Natural killer cell (primary cell): Measurements from ENCODE around the gene SLC39A11. TPM values are rescaled to one million over a fixed set of nuclear protein-coding genes. Genes with fewer than 3 reads are reported as not detected.

Source experiments
- ATAC-seq, 3 donors: fragments of 150-1000 bp in 2 of 3; fragments of 200-7000 bp in 1 of 3; cut with Tn5 transposase; 1 replicate in 1 of 3; 2 replicates in 2 of 3; pipeline ENCODE4 v1.10.0; 2021; ENCODE audit warnings: mild to moderate bottlenecking in 2 of 3, moderate library complexity in 2 of 3
- DNase-seq, 2 donors: peaks; one replicate each; pipeline versions ENCODE4 v3.0.0 to v3.0.0-alpha.2; 2013 to 2021; ENCODE audit warnings: mixed read lengths in 1 of 2
- H3K27ac ChIP-seq: one replicate; pipeline ENCODE4 v1.5.1; 2013; ENCODE audit warnings: mild to moderate bottlenecking, low read length
- H3K27me3 ChIP-seq: one replicate; pipeline ENCODE4 v1.6.1; 2013; ENCODE audit warnings: low read length; ENCODE audit not compliant: control insufficient read depth, insufficient read depth
- H3K36me3 ChIP-seq: one replicate; pipeline ENCODE4 v1.6.1; 2013; ENCODE audit warnings: low read length; ENCODE audit not compliant: control insufficient read depth, insufficient read depth
- H3K4me1 ChIP-seq: one replicate; pipeline ENCODE4 v1.6.1; 2013; ENCODE audit warnings: low read length; ENCODE audit not compliant: control insufficient read depth, insufficient read depth
- H3K4me3 ChIP-seq: one replicate; pipeline ENCODE4 v1.5.1; 2013; ENCODE audit warnings: low read length
- H3K9me3 ChIP-seq: one replicate; pipeline ENCODE4 v1.6.1; 2013; ENCODE audit warnings: low read length; ENCODE audit not compliant: control insufficient read depth, insufficient read depth
- H3K27ac Mint-ChIP-seq, 2 donors: one replicate each; pipeline ENCODE4 v1.8.0; 2022; ENCODE audit warnings: mild to moderate bottlenecking in 2 of 2, mixed read lengths in 2 of 2, moderate library complexity in 1 of 2
- H3K27me3 Mint-ChIP-seq, 2 donors: one replicate each; pipeline ENCODE4 v1.8.0; 2022; ENCODE audit warnings: low read depth in 2 of 2, mixed read lengths in 2 of 2
- H3K36me3 Mint-ChIP-seq: one replicate; pipeline ENCODE4 v1.8.0; 2022; ENCODE audit warnings: mixed read lengths
- H3K4me1 Mint-ChIP-seq, 2 donors: one replicate each; pipeline ENCODE4 v1.8.0; 2022; ENCODE audit warnings: mixed read lengths in 2 of 2
- H3K4me3 Mint-ChIP-seq: one replicate; pipeline ENCODE4 v1.8.0; 2022; ENCODE audit warnings: mild to moderate bottlenecking, moderate library complexity, mixed read lengths
- H3K9me3 Mint-ChIP-seq, 2 donors: one replicate each; pipeline ENCODE4 v1.8.0; 2022; ENCODE audit warnings: mixed read lengths in 2 of 2
- CTCF ChIP-seq: fragments of 200-600 bp; IDR thresholded peaks from one replicate; pipeline ENCODE4 v1.8.0; 2022; ENCODE audit warnings: antibody characterized with exemption
- WGBS: methylation state at CpG from one replicate; pipeline ENCODE4 v1.1.7; 2013; ENCODE audit warnings: missing lambda C conversion rate; ENCODE audit not compliant: insufficient coverage; 5-methylcytosine and 5-hydroxymethylcytosine counted together
- intact Hi-C: fragments of 100-400 bp; cut with micrococcal nuclease; formaldehyde crosslinking; loops from one replicate; pipeline ENCODE4 v1.14.2; 2022
- total RNA-seq, 4 donors: library from RNA; stranded (reverse); fragments of 120-200 nt in 1 of 4; gene quantifications; one replicate each; pipeline versions ENCODE4 v1.2.3 to v1.2.4, GENCODE V29; 2013 to 2022

Gene SLC39A11
- total RNA-seq, 3 donors from 2014 or later (not counting 1 experiment from before 2014, with no cell fraction given): 32.6 to 44.9 (median 39.4) TPM

GRCh38 chr17:73029991-73030390, 62.5 kb downstream of the SLC39A11 start:
- Histone ChIP-seq H3K4me3 (no peak overlapping the region), H3K4me1 (no peaks in the 10 kb centered on the region), H3K27ac (no peak overlapping the region), H3K27me3 (no peaks in the 10 kb centered on the region), H3K9me3 (no peaks in the 10 kb centered on the region), H3K36me3 (peaks cover 5% of the 10 kb centered on the region)
- intact Hi-C loops: no loop called here
- ATAC-seq (no peak), DNase-seq (no peak)
- 96% methylated on average over 8 of the region's 8 CpGs for WGBS
- H3K4me1 Mint-ChIP-seq: peaks cover 8 to 17% of the 10 kb centered on the region in 2 donors
- no peak for TF ChIP-seq CTCF
- H3K4me3 Mint-ChIP-seq: no peak overlapping the region
- no peaks in the 10 kb centered on the region for H3K27me3 Mint-ChIP-seq
- no peaks in the 10 kb centered on the region for H3K9me3 Mint-ChIP-seq
- no peak overlapping the region for H3K27ac Mint-ChIP-seq
- H3K36me3 Mint-ChIP-seq: no peaks in the 10 kb centered on the region

GRCh38 chr17:73029021-73029420, 63.5 kb downstream of the SLC39A11 start:
- Mint-ChIP-seq H3K27ac (no peak overlapping the region), H3K27me3 (no peaks in the 10 kb centered on the region), H3K9me3 (no peaks in the 10 kb centered on the region), H3K36me3 (no peaks in the 10 kb centered on the region), H3K4me1 (peaks cover 8 to 17% of the 10 kb centered on the region in 2 donors), H3K4me3 (no peak overlapping the region)
- DNase-seq: no peak
- no peak for TF ChIP-seq CTCF
- Histone ChIP-seq H3K27ac (no peak overlapping the region), H3K4me1 (no peaks in the 10 kb centered on the region), H3K4me3 (no peak overlapping the region), H3K36me3 (peaks cover 5% of the 10 kb centered on the region), H3K9me3 (no peaks in the 10 kb centered on the region), H3K27me3 (no peaks in the 10 kb centered on the region)
- intact Hi-C loops: no loop called here
- 100% methylated on average over 6 of the region's 6 CpGs for WGBS
- ATAC-seq: no peak

- Histone ChIP-seq H3K36me3 (peaks cover 5% of the 10 kb centered on the region), H3K27me3 (no peaks in the 10 kb centered on the region), H3K4me1 (no peaks in the 10 kb centered on the region), H3K4me3 (no peak overlapping the region), H3K9me3 (no peaks in the 10 kb centered on the region), H3K27ac (no peak overlapping the region)
- Mint-ChIP-seq H3K27me3 (no peaks in the 10 kb centered on the region), H3K4me3 (no peak overlapping the region), H3K27ac (peak overlapping the region in 1 of 2 donors; percentile 40), H3K9me3 (no peaks in the 10 kb centered on the region), H3K4me1 (peaks cover 8 to 17% of the 10 kb centered on the region in 2 donors), H3K36me3 (no peaks in the 10 kb centered on the region)
- WGBS: 93% methylated on average over 5 of the region's 5 CpGs
- ATAC-seq (no peak), DNase-seq (no peak)
- intact Hi-C loops: no loop called here
- no peak for TF ChIP-seq CTCF
These were observed 64.2 kb downstream of the SLC39A11 start for GRCh38 chr17:73028299-73028755.

GRCh38 chr17:73027130-73027741, 65.3 kb downstream of the SLC39A11 start:
- intact Hi-C loops: no loop called here
- H3K36me3 Mint-ChIP-seq: no peaks in the 10 kb centered on the region

More at GRCh38 chr17:73027130-73027741, 65.3 kb downstream of the SLC39A11 start:
- ATAC-seq (no peak), DNase-seq (no peak)
- no peaks in the 10 kb centered on the region for H3K9me3 ChIP-seq
- H3K4me3 ChIP-seq: no peak overlapping the region
- no peak for TF ChIP-seq CTCF
- H3K27ac ChIP-seq: no peak overlapping the region
- no peaks in the 10 kb centered on the region for H3K27me3 Mint-ChIP-seq
- WGBS: 91% methylated on average over 7 of the region's 7 CpGs
- peaks cover 5% of the 10 kb centered on the region for H3K36me3 ChIP-seq
- H3K4me3 Mint-ChIP-seq: no peak overlapping the region
- H3K27ac Mint-ChIP-seq: no peak overlapping the region
- H3K9me3 Mint-ChIP-seq: no peaks in the 10 kb centered on the region
- H3K27me3 ChIP-seq: no peaks in the 10 kb centered on the region
- H3K4me1 Mint-ChIP-seq: peaks cover 17 to 22% of the 10 kb centered on the region in 2 donors
- H3K4me1 ChIP-seq: peaks cover 8% of the 10 kb centered on the region
